Measurements from ENCODE around the gene DNASE1.

DNA sequence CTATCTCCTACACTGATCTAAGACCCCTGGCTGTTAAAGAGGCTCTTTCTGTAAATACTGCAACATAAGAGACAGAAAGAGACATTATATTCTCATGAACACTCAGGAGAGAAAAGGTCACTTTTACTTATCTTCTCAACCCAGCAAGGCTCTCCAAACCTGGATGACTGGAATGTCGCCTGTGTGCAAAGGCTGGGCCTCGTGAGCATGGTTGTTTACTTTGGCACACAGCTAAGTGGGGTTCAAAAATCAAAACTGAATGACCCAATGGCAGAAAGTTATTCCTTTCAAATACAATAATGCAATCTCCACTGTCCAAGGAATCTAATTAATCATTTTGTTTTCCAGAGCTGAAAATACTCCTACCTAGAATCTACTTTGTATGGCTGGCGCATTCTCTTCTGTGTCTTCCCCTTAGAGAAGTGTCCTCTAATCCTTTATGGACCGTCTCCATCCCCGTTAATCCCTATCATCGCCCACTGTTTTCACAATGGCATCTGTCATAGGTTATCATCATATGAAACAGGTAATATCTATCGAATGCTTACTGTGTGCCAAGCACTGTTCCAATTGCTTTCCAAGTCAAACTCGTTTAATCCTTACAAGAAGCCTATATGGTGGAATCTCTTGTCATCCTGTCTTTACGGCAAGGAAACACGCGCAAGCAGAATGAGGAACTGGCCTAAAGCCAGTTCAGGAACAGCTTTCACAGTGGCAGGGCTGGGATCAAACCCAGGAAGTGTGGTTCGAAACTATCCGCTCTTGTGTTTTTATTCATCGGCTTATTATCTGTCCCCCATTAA lies 44.4 kb upstream of the DNASE1 start:
- TF ChIP-seq EZH2 (IDR thresholded peaks at IDR 0.05; ENCODE audit: borderline replicate concordance, low read length) (no peak), CTCF (conservative IDR thresholded peaks at IDR 0.05 in 1 of 2, IDR thresholded peaks at IDR 0.05 in 1 of 2; ENCODE audit: extremely low read depth in 1 of 2, insufficient read depth in 1 of 2, low read depth in 1 of 2, low read length in 2 of 2) (no peak)
